ENCODE results near the gene SEL1L.

DNA sequence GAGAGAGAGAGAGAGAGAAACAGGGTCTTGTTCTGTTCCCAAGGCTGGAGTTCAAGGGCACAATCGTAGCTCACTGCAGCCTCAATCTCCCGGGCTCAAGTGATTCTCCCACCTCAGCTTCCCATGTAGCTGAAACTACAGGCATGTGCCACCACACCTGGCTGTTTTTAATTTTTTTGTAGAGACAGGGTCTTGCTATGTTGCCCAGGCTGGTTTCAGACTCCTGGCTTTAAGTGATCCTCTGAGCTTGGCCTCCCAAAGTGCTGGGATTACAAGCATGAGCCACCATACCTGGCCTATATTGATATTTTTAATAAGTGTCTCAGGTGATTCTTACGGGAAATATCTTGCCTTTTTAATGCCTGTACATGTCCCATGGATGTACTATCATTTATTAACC lies 82.7 kb downstream of the SEL1L start:
- TF ChIP-seq, protein P1, sequence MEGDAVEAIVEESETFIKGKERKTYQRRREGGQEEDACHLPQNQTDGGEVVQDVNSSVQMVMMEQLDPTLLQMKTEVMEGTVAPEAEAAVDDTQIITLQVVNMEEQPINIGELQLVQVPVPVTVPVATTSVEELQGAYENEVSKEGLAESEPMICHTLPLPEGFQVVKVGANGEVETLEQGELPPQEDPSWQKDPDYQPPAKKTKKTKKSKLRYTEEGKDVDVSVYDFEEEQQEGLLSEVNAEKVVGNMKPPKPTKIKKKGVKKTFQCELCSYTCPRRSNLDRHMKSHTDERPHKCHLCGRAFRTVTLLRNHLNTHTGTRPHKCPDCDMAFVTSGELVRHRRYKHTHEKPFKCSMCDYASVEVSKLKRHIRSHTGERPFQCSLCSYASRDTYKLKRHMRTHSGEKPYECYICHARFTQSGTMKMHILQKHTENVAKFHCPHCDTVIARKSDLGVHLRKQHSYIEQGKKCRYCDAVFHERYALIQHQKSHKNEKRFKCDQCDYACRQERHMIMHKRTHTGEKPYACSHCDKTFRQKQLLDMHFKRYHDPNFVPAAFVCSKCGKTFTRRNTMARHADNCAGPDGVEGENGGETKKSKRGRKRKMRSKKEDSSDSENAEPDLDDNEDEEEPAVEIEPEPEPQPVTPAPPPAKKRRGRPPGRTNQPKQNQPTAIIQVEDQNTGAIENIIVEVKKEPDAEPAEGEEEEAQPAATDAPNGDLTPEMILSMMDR (IDR thresholded peaks at IDR 0.05; ENCODE audit: insufficient read depth, low read length, poor library complexity, severe bottlenecking), result no peak
- TF ChIP-seq EZH2phosphoT487 (conservative IDR thresholded peaks at IDR 0.05; ENCODE audit: low read length), result no peak
